H4 (cell line): ENCODE measurements around the gene CACNA1C. TPM values are rescaled to one million over a fixed set of nuclear protein-coding genes. Genes with fewer than 3 reads are reported as not detected.

Source experiments
- DNase-seq: peaks from one replicate; pipeline ENCODE4 v3.0.0-alpha.2; 2015; ENCODE audit warnings: low spot score
- total RNA-seq: library from RNA; depleted of rRNA; stranded (reverse); fragments of >200 nt; shearing (Covaris generic); gene quantifications from 2 replicates; pipeline ENCODE4 v1.2.3, GENCODE V29; 2014

Gene CACNA1C
- total RNA-seq, 1 experiment from 2014 or later, result 1.5 TPM

- DNase-seq, result peak; percentile 74
These were observed 204.1 kb downstream of the CACNA1C start for GRCh38 chr12:2256915-2257314.

- no peak for DNase-seq
These were observed 205.2 kb downstream of the CACNA1C start for GRCh38 chr12:2258025-2258424.

- no peak for DNase-seq
These were observed 206.6 kb downstream of the CACNA1C start for GRCh38 chr12:2259369-2259768.

- DNase-seq, result no peak
These were observed 207.7 kb downstream of the CACNA1C start for GRCh38 chr12:2260441-2260840.

- no peak for DNase-seq
These were observed 208.9 kb downstream of the CACNA1C start for GRCh38 chr12:2261708-2262107.

GRCh38 chr12:2262449-2262848 is 209.7 kb downstream of the CACNA1C start:
- DNase-seq, result no peak

GRCh38 chr12:2263901-2264300 is 211.1 kb downstream of the CACNA1C start:
- DNase-seq, result no peak

GRCh38 chr12:2264651-2265232 is 212.0 kb downstream of the CACNA1C start:
- DNase-seq, result peak; percentile 42

GRCh38 chr12:2265461-2266167 is 212.8 kb downstream of the CACNA1C start:
- no peak for DNase-seq

GRCh38 chr12:2266666-2267620 is 214.2 kb downstream of the CACNA1C start:
- no peak for DNase-seq

- peak; percentile 54 for DNase-seq
These were observed 215.1 kb downstream of the CACNA1C start for GRCh38 chr12:2267703-2268470.

- no peak for DNase-seq
These were observed 215.9 kb downstream of the CACNA1C start for GRCh38 chr12:2268471-2269286.

- DNase-seq, result no peak
These were observed 218.1 kb downstream of the CACNA1C start for GRCh38 chr12:2270846-2271245.

GRCh38 chr12:2271961-2272360 is 219.2 kb downstream of the CACNA1C start:
- no peak for DNase-seq

- DNase-seq, result no peak
These were observed 220.5 kb downstream of the CACNA1C start for GRCh38 chr12:2273288-2273687.

GRCh38 chr12:2273751-2274150 is 221.0 kb downstream of the CACNA1C start:
- DNase-seq, result no peak

GRCh38 chr12:2274733-2275132 is 221.9 kb downstream of the CACNA1C start:
- no peak for DNase-seq

GRCh38 chr12:2276288-2277033 is 223.7 kb downstream of the CACNA1C start:
- DNase-seq, result no peak

- DNase-seq, result no peak
These were observed 224.8 kb downstream of the CACNA1C start for GRCh38 chr12:2277492-2278155.

GRCh38 chr12:2281446-2281845 is 228.7 kb downstream of the CACNA1C start:
- DNase-seq, result no peak
